OCI-M1 (cell line): ENCODE results near the gene ZNF513.
A peak's percentile ranks its signal among the peaks of the same experiment; 100 is the strongest.
"Not testable (repeated sequence)": the region's sequence is repeated elsewhere in the genome, so short reads cannot be mapped to it uniquely, and the experiment has no call there.

Source experiments
- DNase-seq: peaks from one replicate; lab custom pipeline; 2025; lab: John Stamatoyannopoulos, UW

The ZNF513 gene

GRCh38 chr2:27380626-27381545 is at the start of gene ZNF513:
TSS of gene ZNF513 (minus strand) at chr2:27380734. CDS start at chr2:27380526, 208 bp downstream.
- DNase-seq, result peak; percentile 96

GRCh38 chr2:27428978-27429541 is 48.5 kb upstream of the ZNF513 start:
- DNase-seq, result peak; percentile 92

GRCh38 chr2:27428213-27428977 is 47.9 kb upstream of the ZNF513 start, which contains the start of gene NRBP1:
TSS of gene NRBP1 (plus strand) at chr2:27428631. CDS start at chr2:27433274, 4,643 bp downstream.
- DNase-seq, result peak; percentile 95

GRCh38 chr2:27427863-27428212 is 47.3 kb upstream of the ZNF513 start:
- DNase-seq, result no peak

GRCh38 chr2:27425039-27425438 is 44.5 kb upstream of the ZNF513 start:
- DNase-seq, result not testable (repeated sequence)

GRCh38 chr2:27422958-27423357 is 42.4 kb upstream of the ZNF513 start:
- no peak for DNase-seq

- DNase-seq, result no peak
Observed at GRCh38 chr2:27421660-27422250, 41.2 kb upstream of the ZNF513 start.

- no peak for DNase-seq
Observed at GRCh38 chr2:27420996-27421395, 40.5 kb upstream of the ZNF513 start.

GRCh38 chr2:27416151-27416550 is 35.6 kb upstream of the ZNF513 start:
- no peak for DNase-seq

GRCh38 chr2:27412419-27413152 is 32.1 kb upstream of the ZNF513 start:
- no peak for DNase-seq

- peak; percentile 98 for DNase-seq
Observed at GRCh38 chr2:27409321-27410073, 29.0 kb upstream of the ZNF513 start, which contains the start of gene PPM1G. TSS of gene PPM1G (minus strand) at chr2:27409591. CDS start at chr2:27409422, 169 bp downstream.

GRCh38 chr2:27408601-27409320 is 28.2 kb upstream of the ZNF513 start:
- DNase-seq, result peak; percentile 55

- peak; percentile 67 for DNase-seq
Observed at GRCh38 chr2:27407798-27408491, 27.4 kb upstream of the ZNF513 start.

GRCh38 chr2:27400348-27401135 is 20.0 kb upstream of the ZNF513 start:
- DNase-seq, result no peak

- no peak for DNase-seq
Observed at GRCh38 chr2:27398962-27399361, 18.4 kb upstream of the ZNF513 start.

GRCh38 chr2:27393225-27393624 is 12.7 kb upstream of the ZNF513 start:
- no peak for DNase-seq

GRCh38 chr2:27390822-27391679 is 10.5 kb upstream of the ZNF513 start:
- no peak for DNase-seq
